H1 (cell line): ENCODE measurements around the gene PEAK1. TPM values are rescaled to one million over a fixed set of nuclear protein-coding genes. Genes with fewer than 3 reads are reported as not detected.

ENCODE experiments used
- CTCF ChIA-PET: fragments of 300-600 bp; sonication (Branson Sonifier 250); formaldehyde crosslinking; loops from one replicate; lab custom pipeline; 2021; ENCODE audit not compliant: partially characterized antibody; lab: Charles Lee
- POLR2A ChIA-PET: fragments of 300-600 bp; sonication (Branson Sonifier 250); formaldehyde crosslinking; loops from one replicate; lab custom pipeline; 2021; ENCODE audit warnings: inconsistent platforms; ENCODE audit not compliant: partially characterized antibody; lab: Charles Lee
- DNase-seq, 2 experiments: peaks; one replicate each; pipeline versions ENCODE4 v3.0.0 to v3.0.0-alpha.2; 2010 to 2022; ENCODE audit warnings: low spot score in 2 of 2, low read depth in 1 of 2, mixed read lengths in 1 of 2
- FAIRE-seq: peaks from 2 replicates; lab custom pipeline; 2011; peaks lifted over from hg19 to GRCh38; lab: Jason Lieb, UNC
- H2AFZ ChIP-seq: 2 replicates; pipeline ENCODE4 v1.8.1; 2012; ENCODE audit warnings: low read length, inconsistent platforms
- H2AK5ac ChIP-seq: 2 replicates; pipeline ENCODE4 v1.6.1; 2013; ENCODE audit warnings: low read depth, low read length
- H2BK120ac ChIP-seq: replicated peaks from 2 replicates; pipeline ENCODE3; 2013; ENCODE audit warnings: low read depth, low read length, inconsistent platforms
- H2BK12ac ChIP-seq: 2 replicates; pipeline ENCODE4 v1.6.1; 2013; ENCODE audit warnings: low read depth, low read length
- H2BK15ac ChIP-seq: 2 replicates; pipeline ENCODE4 v1.6.1; 2013; ENCODE audit warnings: low read length
- H2BK20ac ChIP-seq: 2 replicates; pipeline ENCODE4 v1.6.1; 2013; ENCODE audit warnings: low read length
- H2BK5ac ChIP-seq: 2 replicates; pipeline ENCODE4 v1.6.1; 2013; ENCODE audit warnings: low read depth, low read length
- H3K14ac ChIP-seq: 2 replicates; pipeline ENCODE4 v1.6.1; 2013; ENCODE audit warnings: inconsistent platforms; ENCODE audit not compliant: insufficient read length
- H3K18ac ChIP-seq: 2 replicates; pipeline ENCODE4 v1.6.1; 2013; ENCODE audit warnings: low read length; ENCODE audit errors: extremely low read depth
- H3K23ac ChIP-seq: 2 replicates; pipeline ENCODE4 v1.6.1; 2013; ENCODE audit warnings: inconsistent platforms; ENCODE audit not compliant: insufficient read length
- H3K23me2 ChIP-seq: 2 replicates; pipeline ENCODE4 v1.6.1; 2013; ENCODE audit warnings: low read depth, low read length
- H3K27ac ChIP-seq: 2 replicates; pipeline ENCODE4 v1.6.1; 2011; ENCODE audit warnings: low read depth, low read length, inconsistent platforms
- H3K27me3 ChIP-seq, 4 experiments: replicated peaks in 1 of 4; 1 replicate in 1 of 4; 2 replicates in 3 of 4; pipeline versions ENCODE4 v1.6.1 to v1.8.1; 2011 to 2013; ENCODE audit warnings: low read length in 3 of 4, mild to moderate bottlenecking in 3 of 4, inconsistent platforms in 2 of 4, mixed read lengths in 2 of 4, moderate library complexity in 1 of 4; ENCODE audit not compliant: control insufficient read depth in 3 of 4, insufficient read depth in 3 of 4; ENCODE audit errors: extremely low read depth in 1 of 4
- H3K36me3 ChIP-seq, 4 experiments: 2 replicates each; pipeline versions ENCODE4 v1.6.1 to v1.8.1; 2011 to 2013; ENCODE audit warnings: mild to moderate bottlenecking in 4 of 4, low read length in 3 of 4, moderate library complexity in 2 of 4, control low read depth in 1 of 4, inconsistent platforms in 1 of 4; ENCODE audit not compliant: insufficient read depth in 4 of 4, control insufficient read depth in 2 of 4
- H3K4ac ChIP-seq: replicated peaks from 2 replicates; pipeline ENCODE3; 2013; ENCODE audit warnings: low read length, low read depth, mixed read lengths, inconsistent platforms; ENCODE audit not compliant: insufficient read length
- H3K4me1 ChIP-seq, 4 experiments: replicated peaks in 1 of 4; 1 replicate in 1 of 4; 2 replicates in 3 of 4; pipeline versions ENCODE4 v1.6.1 to v1.8.1; 2011 to 2013; ENCODE audit warnings: low read length in 3 of 4, inconsistent platforms in 2 of 4, mixed read lengths in 1 of 4; ENCODE audit not compliant: insufficient read depth in 4 of 4, control insufficient read depth in 3 of 4
- H3K4me2 ChIP-seq, 2 experiments: 2 replicates each; pipeline versions ENCODE4 v1.6.1 to v1.8.1; 2011 to 2013; ENCODE audit warnings: low read depth in 2 of 2, low read length in 2 of 2, control low read depth in 1 of 2, inconsistent platforms in 1 of 2, mild to moderate bottlenecking in 1 of 2; ENCODE audit not compliant: insufficient read depth in 1 of 2
- H3K4me3 ChIP-seq, 4 experiments: fragments of 200-600, 300-600 bp in 1 of 4; sonication (generic), shearing (Covaris generic), sonication (Bioruptor Twin) in 1 of 4; 2 replicates each; pipeline versions ENCODE4 v1.5.1 to v1.8.1; 2011 to 2016; ENCODE audit warnings: low read length in 4 of 4, low read depth in 3 of 4, control low read depth in 2 of 4, inconsistent platforms in 2 of 4, mild to moderate bottlenecking in 2 of 4, mixed read lengths in 1 of 4, moderate library complexity in 1 of 4; ENCODE audit not compliant: insufficient read depth in 2 of 4; ENCODE audit errors: extremely low read depth in 1 of 4
- H3K56ac ChIP-seq: replicated peaks from 2 replicates; pipeline ENCODE3; 2013; ENCODE audit warnings: low read depth, mild to moderate bottlenecking, mixed read lengths, low read length, inconsistent platforms; ENCODE audit not compliant: insufficient read length
- H3K79me1 ChIP-seq: 2 replicates; pipeline ENCODE4 v1.6.1; 2013; ENCODE audit warnings: low read depth, low read length, control low read depth
- H3K79me2 ChIP-seq, 2 experiments: 2 replicates each; pipeline versions ENCODE4 v1.6.1 to v1.8.1; 2012 to 2013; ENCODE audit warnings: low read length in 2 of 2, mild to moderate bottlenecking in 2 of 2, inconsistent platforms in 1 of 2; ENCODE audit not compliant: insufficient read depth in 2 of 2, control insufficient read depth in 1 of 2
- H3K9ac ChIP-seq, 4 experiments: replicated peaks in 1 of 4; 1 replicate in 1 of 4; 2 replicates in 3 of 4; pipeline versions ENCODE4 v1.6.1 to v1.8.1; 2011 to 2013; ENCODE audit warnings: low read depth in 3 of 4, low read length in 3 of 4, control low read depth in 2 of 4, mild to moderate bottlenecking in 2 of 4, moderate library complexity in 2 of 4, inconsistent platforms in 1 of 4; ENCODE audit errors: extremely low read depth in 1 of 4
- H3K9me3 ChIP-seq, 2 experiments: 2 replicates each; pipeline versions ENCODE4 v1.6.1 to v1.8.1; 2012 to 2013; ENCODE audit warnings: mild to moderate bottlenecking in 2 of 2, moderate library complexity in 2 of 2, control low read depth in 1 of 2, inconsistent platforms in 1 of 2, low read depth in 1 of 2, low read length in 1 of 2, mixed read lengths in 1 of 2; ENCODE audit not compliant: insufficient read depth in 2 of 2
- H4K20me1 ChIP-seq, 2 experiments: replicated peaks in 1 of 2; 2 replicates each; pipeline versions ENCODE3 to v1.8.1; 2011 to 2013; ENCODE audit warnings: inconsistent platforms in 2 of 2, low read length in 2 of 2, mild to moderate bottlenecking in 1 of 2; ENCODE audit not compliant: insufficient read depth in 2 of 2, control insufficient read depth in 1 of 2
- H4K5ac ChIP-seq: 2 replicates; pipeline ENCODE4 v1.6.1; 2013; ENCODE audit warnings: low read length, low read depth, mixed read lengths, inconsistent platforms; ENCODE audit not compliant: insufficient read length
- H4K8ac ChIP-seq: 2 replicates; pipeline ENCODE4 v1.8.0; 2013; ENCODE audit warnings: mild to moderate bottlenecking, moderate library complexity, low read length, inconsistent platforms; ENCODE audit not compliant: insufficient read depth; ENCODE audit errors: extremely low read depth
- H4K91ac ChIP-seq: replicated peaks from 2 replicates; pipeline ENCODE3; 2013; ENCODE audit warnings: low read length, mixed read lengths, inconsistent platforms; ENCODE audit not compliant: insufficient read length
- BCL11A ChIP-seq, 2 experiments: IDR thresholded peaks; one replicate each; pipeline ENCODE4 v1.6.1; 2011; ENCODE audit warnings: low read depth in 2 of 2, low read length in 2 of 2, mild to moderate bottlenecking in 2 of 2
- NRF1 ChIP-seq: IDR thresholded peaks from 2 replicates; pipeline ENCODE4 v1.6.1; 2011; ENCODE audit warnings: mild to moderate bottlenecking, low read depth, low read length, improper control_type of control experiment
- SIN3A ChIP-seq, 2 experiments: IDR thresholded peaks in 1 of 2; conservative IDR thresholded peaks in 1 of 2; 2 replicates each; pipeline ENCODE4 v1.6.1; 2011 to 2012; ENCODE audit warnings: low read length in 2 of 2, improper control_type of control experiment in 1 of 2, low read depth in 1 of 2, mild to moderate bottlenecking in 1 of 2
- polyA plus RNA-seq, 7 experiments: library from polyadenylated mRNA; depleted of rRNA in 3 of 7; stranded (reverse) in 5 of 7; unstranded in 2 of 7; fragments of >200 nt in 5 of 7; fragments of 200-250 nt in 2 of 7; gene quantifications; 1 replicate in 5 of 7; 2 replicates in 1 of 7; 4 replicates in 1 of 7; pipeline versions ENCODE4 v1.2.1 to v1.2.3, GENCODE V29; 2011 to 2013; ENCODE audit warnings: missing spikeins in 2 of 7, mixed read lengths in 2 of 7
- total RNA-seq: library from RNA; stranded (reverse); fragmentation: NEBNext Ultra II Directional; extraction: Animal tissue kit (Norgen Biotek cat#: 25700); gene quantifications from 2 replicates; pipeline ENCODE4 v1.2.1, GENCODE V29; 2021

PEAK1 gene
- total and polyA plus RNA-seq, 2 of the 8 experiments (the other 6 are each of a cell fraction or from before 2014, with no cell fraction given) = 8.8 to 44.8 TPM

GRCh38 chr15:77309392-77309791 is 110.5 kb downstream of the PEAK1 start:
- H2AFZ ChIP-seq = no peak overlapping the region

More at GRCh38 chr15:77309392-77309791, 110.5 kb downstream of the PEAK1 start:
- no peak overlapping the region for H3K56ac ChIP-seq
- H3K14ac ChIP-seq = no peak overlapping the region
- no peak overlapping the region for H2BK12ac ChIP-seq
- H3K4ac ChIP-seq = no peak overlapping the region
- no peak overlapping the region for H3K9ac ChIP-seq
- H3K9me3 ChIP-seq = no peaks in the 10 kb centered on the region
- H4K5ac ChIP-seq = no peak overlapping the region
- H3K27me3 ChIP-seq = no peaks in the 10 kb centered on the region
- POLR2A ChIA-PET = no interaction called here
- H3K4me3 ChIP-seq = no peak overlapping the region
- CTCF ChIA-PET = interaction anchor here (0.9 kb wide), 1 partner anchor 230 kb away, joined by 4 read pairs; no protein-coding TSS in a partner anchor
- DNase-seq (no peak), FAIRE-seq (no peak)
- no peaks in the 10 kb centered on the region for H3K23me2 ChIP-seq
- no peak overlapping the region for H3K4me2 ChIP-seq
- H3K36me3 ChIP-seq = no peaks in the 10 kb centered on the region
- no peak overlapping the region for H2AK5ac ChIP-seq
- H4K8ac ChIP-seq = no peak overlapping the region
- H3K27ac ChIP-seq = no peak overlapping the region
- no peaks in the 10 kb centered on the region for H3K79me1 ChIP-seq
- H2BK5ac ChIP-seq = no peak overlapping the region
- peaks cover 0 to 2% of the 10 kb centered on the region in 2 experiments; a peak in 1 of 4 replicates for H3K79me2 ChIP-seq
- H4K91ac ChIP-seq = no peak overlapping the region
- H3K4me1 ChIP-seq = peaks cover 0 to 11% (median 1%) of the 10 kb centered on the region in 4 experiments; a peak in 2 of 7 replicates
- no peak overlapping the region for H2BK15ac ChIP-seq
- H2BK20ac ChIP-seq = no peak overlapping the region
- no peak overlapping the region for H3K23ac ChIP-seq
- H4K20me1 ChIP-seq = no peaks in the 10 kb centered on the region
- H2BK120ac ChIP-seq = no peak overlapping the region
- TF ChIP-seq SIN3A (conservative IDR thresholded peaks at IDR 0.05 in 1 of 2, IDR thresholded peaks at IDR 0.05 in 1 of 2; ENCODE audit: low read depth in 1 of 2, low read length in 2 of 2) (no peak), BCL11A (IDR thresholded peaks at IDR 0.05; ENCODE audit: low read depth in 2 of 2, low read length in 2 of 2) (no peak), NRF1 (no peak)
- no peak overlapping the region for H3K18ac ChIP-seq
